Liver (tissue), 3 donors: ENCODE data around the gene QKI.

Experiments
- FOXA1 ChIP-seq: IDR thresholded peaks from 2 replicates; pipeline ENCODE4 v1.6.1; 2016; ENCODE audit warnings: antibody characterized with exemption
- GABPA ChIP-seq, 2 donors: IDR thresholded peaks in 1 of 2; conservative IDR thresholded peaks in 1 of 2; 2 replicates each; pipeline ENCODE4 v1.6.1; 2016; ENCODE audit warnings: antibody characterized with exemption in 2 of 2, mild to moderate bottlenecking in 1 of 2, moderate library complexity in 1 of 2
- HNF4A ChIP-seq, 2 donors: conservative IDR thresholded peaks; 2 replicates each; pipeline ENCODE4 v1.6.1; 2016; ENCODE audit warnings: antibody characterized with exemption in 2 of 2, mild to moderate bottlenecking in 2 of 2
- JUND ChIP-seq, 2 donors: IDR thresholded peaks; 2 replicates each; pipeline ENCODE4 v1.6.1; 2016; ENCODE audit warnings: antibody characterized with exemption in 2 of 2
- RAD21 ChIP-seq, 2 donors: IDR thresholded peaks; 2 replicates each; pipeline ENCODE4 v1.6.1; 2016; ENCODE audit warnings: antibody characterized with exemption in 2 of 2, mild to moderate bottlenecking in 2 of 2
- RXRA ChIP-seq, 2 donors: IDR thresholded peaks; 2 replicates each; pipeline ENCODE4 v1.6.1; 2017 to 2018; ENCODE audit warnings: antibody characterized with exemption in 2 of 2, mild to moderate bottlenecking in 1 of 2
- SP1 ChIP-seq: IDR thresholded peaks from 2 replicates; pipeline ENCODE4 v1.6.1; 2018; ENCODE audit warnings: antibody characterized with exemption, mild to moderate bottlenecking
- TAF1 ChIP-seq: conservative IDR thresholded peaks from 2 replicates; pipeline ENCODE4 v1.6.1; 2016; ENCODE audit warnings: antibody characterized with exemption, mild to moderate bottlenecking
- YY1 ChIP-seq: IDR thresholded peaks from 2 replicates; pipeline ENCODE4 v1.6.1; 2016; ENCODE audit warnings: antibody characterized with exemption, mild to moderate bottlenecking
- TF ChIP-seq, protein P1 (sequence below): IDR thresholded peaks from 2 replicates; pipeline ENCODE4 v1.6.1; 2016; ENCODE audit warnings: antibody characterized with exemption
- TF ChIP-seq, protein P2 (sequence below): IDR thresholded peaks from 2 replicates; pipeline ENCODE4 v1.6.1; 2016; ENCODE audit warnings: antibody characterized with exemption, mild to moderate bottlenecking
- TF ChIP-seq, protein P3 (sequence below): fragments of 150-350 bp; IDR thresholded peaks from 2 replicates; pipeline ENCODE4 v1.5.1; 2017; ENCODE audit warnings: improper control_type of control experiment, low read depth, low read length; ENCODE audit not compliant: missing input control
- TF ChIP-seq, protein P4 (sequence below): IDR thresholded peaks from 2 replicates; pipeline ENCODE4 v1.6.1; 2016; ENCODE audit warnings: antibody characterized with exemption
- TF ChIP-seq, protein P5 (sequence below): IDR thresholded peaks from 2 replicates; pipeline ENCODE4 v1.6.1; 2016; ENCODE audit warnings: antibody characterized with exemption
- donor health status: healthy.
- donor health status: healthy.

DNA sequence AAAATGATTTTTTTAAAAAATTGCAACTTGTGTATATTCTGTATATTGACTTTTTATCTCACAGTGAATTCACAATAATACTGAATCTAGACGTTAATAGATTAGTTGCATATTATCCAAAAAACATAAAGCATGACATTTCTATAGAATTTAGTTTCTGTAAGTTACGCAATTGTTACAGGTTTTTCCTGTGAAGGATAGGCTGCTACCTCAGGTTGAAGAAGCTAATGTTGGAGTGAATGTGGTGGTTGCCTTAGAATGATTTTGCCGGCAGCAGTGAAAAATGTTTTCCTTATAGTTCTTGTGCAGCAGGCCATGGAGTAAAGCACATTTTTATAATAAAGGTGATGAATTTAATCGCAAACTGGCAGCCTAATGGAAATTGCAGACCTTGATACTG lies 20.5 kb downstream of the QKI start:
- TF ChIP-seq SP1 (no peak), RAD21 (IDR thresholded peaks at IDR 0.05) (no peak), GABPA (IDR thresholded peaks at IDR 0.05 in 1 of 2, conservative IDR thresholded peaks at IDR 0.05 in 1 of 2) (no peak), JUND (IDR thresholded peaks at IDR 0.05) (no peak), YY1 (no peak), TAF1 (no peak), FOXA1 (no peak), RXRA (IDR thresholded peaks at IDR 0.05) (no peak), HNF4A (conservative IDR thresholded peaks at IDR 0.05) (no peak)
- TF ChIP-seq, protein P1, sequence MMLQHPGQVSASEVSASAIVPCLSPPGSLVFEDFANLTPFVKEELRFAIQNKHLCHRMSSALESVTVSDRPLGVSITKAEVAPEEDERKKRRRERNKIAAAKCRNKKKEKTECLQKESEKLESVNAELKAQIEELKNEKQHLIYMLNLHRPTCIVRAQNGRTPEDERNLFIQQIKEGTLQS = no peak
- TF ChIP-seq, protein P2, sequence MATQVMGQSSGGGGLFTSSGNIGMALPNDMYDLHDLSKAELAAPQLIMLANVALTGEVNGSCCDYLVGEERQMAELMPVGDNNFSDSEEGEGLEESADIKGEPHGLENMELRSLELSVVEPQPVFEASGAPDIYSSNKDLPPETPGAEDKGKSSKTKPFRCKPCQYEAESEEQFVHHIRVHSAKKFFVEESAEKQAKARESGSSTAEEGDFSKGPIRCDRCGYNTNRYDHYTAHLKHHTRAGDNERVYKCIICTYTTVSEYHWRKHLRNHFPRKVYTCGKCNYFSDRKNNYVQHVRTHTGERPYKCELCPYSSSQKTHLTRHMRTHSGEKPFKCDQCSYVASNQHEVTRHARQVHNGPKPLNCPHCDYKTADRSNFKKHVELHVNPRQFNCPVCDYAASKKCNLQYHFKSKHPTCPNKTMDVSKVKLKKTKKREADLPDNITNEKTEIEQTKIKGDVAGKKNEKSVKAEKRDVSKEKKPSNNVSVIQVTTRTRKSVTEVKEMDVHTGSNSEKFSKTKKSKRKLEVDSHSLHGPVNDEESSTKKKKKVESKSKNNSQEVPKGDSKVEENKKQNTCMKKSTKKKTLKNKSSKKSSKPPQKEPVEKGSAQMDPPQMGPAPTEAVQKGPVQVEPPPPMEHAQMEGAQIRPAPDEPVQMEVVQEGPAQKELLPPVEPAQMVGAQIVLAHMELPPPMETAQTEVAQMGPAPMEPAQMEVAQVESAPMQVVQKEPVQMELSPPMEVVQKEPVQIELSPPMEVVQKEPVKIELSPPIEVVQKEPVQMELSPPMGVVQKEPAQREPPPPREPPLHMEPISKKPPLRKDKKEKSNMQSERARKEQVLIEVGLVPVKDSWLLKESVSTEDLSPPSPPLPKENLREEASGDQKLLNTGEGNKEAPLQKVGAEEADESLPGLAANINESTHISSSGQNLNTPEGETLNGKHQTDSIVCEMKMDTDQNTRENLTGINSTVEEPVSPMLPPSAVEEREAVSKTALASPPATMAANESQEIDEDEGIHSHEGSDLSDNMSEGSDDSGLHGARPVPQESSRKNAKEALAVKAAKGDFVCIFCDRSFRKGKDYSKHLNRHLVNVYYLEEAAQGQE = no peak
- TF ChIP-seq, protein P3, sequence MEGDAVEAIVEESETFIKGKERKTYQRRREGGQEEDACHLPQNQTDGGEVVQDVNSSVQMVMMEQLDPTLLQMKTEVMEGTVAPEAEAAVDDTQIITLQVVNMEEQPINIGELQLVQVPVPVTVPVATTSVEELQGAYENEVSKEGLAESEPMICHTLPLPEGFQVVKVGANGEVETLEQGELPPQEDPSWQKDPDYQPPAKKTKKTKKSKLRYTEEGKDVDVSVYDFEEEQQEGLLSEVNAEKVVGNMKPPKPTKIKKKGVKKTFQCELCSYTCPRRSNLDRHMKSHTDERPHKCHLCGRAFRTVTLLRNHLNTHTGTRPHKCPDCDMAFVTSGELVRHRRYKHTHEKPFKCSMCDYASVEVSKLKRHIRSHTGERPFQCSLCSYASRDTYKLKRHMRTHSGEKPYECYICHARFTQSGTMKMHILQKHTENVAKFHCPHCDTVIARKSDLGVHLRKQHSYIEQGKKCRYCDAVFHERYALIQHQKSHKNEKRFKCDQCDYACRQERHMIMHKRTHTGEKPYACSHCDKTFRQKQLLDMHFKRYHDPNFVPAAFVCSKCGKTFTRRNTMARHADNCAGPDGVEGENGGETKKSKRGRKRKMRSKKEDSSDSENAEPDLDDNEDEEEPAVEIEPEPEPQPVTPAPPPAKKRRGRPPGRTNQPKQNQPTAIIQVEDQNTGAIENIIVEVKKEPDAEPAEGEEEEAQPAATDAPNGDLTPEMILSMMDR = no peak
- TF ChIP-seq, protein P4, sequence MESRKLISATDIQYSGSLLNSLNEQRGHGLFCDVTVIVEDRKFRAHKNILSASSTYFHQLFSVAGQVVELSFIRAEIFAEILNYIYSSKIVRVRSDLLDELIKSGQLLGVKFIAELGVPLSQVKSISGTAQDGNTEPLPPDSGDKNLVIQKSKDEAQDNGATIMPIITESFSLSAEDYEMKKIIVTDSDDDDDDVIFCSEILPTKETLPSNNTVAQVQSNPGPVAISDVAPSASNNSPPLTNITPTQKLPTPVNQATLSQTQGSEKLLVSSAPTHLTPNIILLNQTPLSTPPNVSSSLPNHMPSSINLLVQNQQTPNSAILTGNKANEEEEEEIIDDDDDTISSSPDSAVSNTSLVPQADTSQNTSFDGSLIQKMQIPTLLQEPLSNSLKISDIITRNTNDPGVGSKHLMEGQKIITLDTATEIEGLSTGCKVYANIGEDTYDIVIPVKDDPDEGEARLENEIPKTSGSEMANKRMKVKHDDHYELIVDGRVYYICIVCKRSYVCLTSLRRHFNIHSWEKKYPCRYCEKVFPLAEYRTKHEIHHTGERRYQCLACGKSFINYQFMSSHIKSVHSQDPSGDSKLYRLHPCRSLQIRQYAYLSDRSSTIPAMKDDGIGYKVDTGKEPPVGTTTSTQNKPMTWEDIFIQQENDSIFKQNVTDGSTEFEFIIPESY = no peak
- TF ChIP-seq, protein P5, sequence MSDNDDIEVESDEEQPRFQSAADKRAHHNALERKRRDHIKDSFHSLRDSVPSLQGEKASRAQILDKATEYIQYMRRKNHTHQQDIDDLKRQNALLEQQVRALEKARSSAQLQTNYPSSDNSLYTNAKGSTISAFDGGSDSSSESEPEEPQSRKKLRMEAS = no peak
